Hepatic stellate cell (primary cell): ENCODE measurements around the gene VKORC1.
"Not testable (repeated sequence)": the region's sequence is repeated elsewhere in the genome, so short reads cannot be mapped to it uniquely, and the experiment has no call there.

Experiments used
- DNase-seq: peaks from one replicate; pipeline ENCODE4 v3.0.0; 2011; ENCODE audit warnings: low spot score

VKORC1 gene

DNA sequence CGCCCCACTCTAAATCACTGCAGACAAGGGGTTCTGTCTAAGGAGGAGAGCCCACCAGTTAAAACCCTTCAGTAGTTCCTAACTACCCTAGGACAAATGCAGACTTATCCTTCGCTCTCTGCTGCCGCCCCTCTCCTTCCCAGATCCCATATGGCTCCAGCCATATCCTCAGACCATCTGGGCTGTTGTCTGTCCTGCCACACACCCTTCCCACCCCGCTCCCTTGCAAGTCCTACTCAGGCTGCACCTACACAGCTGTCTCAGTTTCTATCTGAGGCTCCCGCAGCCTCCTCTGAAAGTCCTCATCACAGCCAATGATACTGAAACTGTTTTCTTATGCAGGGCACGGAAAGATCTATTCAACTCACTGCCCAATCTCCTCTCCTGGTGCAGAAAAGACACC, 12.9 kb upstream of the VKORC1 start:
- DNase-seq: no peak

DNA sequence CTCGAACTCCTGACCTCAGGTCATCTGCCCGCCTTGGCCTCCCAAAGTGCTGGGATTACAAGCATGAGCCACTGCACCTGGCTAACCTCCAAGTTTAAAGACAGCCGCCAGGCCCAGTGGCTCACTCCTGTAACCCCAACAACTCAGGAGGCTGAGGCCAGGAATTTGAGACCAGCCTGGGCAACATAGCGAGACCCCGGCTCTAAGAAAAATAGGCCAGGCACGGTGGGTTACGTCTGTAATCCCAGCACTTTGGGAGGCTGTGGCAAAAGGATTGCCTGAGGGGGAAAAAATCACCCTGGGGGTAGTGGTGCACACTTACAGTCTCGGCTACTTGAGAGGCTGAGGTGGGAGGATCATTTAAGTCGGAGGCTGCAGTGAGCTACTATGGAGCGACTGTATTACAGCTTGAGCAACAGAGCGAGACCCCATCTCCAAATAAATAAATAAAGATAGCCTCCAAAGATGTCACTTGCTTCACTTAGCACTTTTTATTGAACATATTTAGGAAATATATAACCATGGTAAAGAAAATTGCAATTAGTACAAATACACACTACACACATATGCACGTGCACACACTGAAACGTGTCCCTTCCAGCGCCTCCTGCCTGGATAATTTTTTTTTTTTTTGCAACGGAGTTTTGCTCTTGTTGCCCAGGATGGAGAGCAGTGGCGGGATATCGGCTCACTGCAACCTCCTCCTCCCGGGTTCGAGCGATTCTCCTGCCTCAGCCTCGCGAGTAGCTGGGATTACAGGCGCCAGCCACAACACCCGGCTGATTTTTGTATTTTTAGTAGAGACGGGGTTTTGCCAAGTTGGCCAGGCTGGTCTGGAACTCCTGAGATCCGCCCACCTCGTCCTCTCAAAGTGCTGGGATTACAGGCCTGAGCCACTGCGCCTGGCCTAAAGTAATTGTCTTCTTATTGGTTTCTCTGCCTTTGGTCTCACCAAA, 12.2 kb upstream of the VKORC1 start:
- no peak for DNase-seq

DNA sequence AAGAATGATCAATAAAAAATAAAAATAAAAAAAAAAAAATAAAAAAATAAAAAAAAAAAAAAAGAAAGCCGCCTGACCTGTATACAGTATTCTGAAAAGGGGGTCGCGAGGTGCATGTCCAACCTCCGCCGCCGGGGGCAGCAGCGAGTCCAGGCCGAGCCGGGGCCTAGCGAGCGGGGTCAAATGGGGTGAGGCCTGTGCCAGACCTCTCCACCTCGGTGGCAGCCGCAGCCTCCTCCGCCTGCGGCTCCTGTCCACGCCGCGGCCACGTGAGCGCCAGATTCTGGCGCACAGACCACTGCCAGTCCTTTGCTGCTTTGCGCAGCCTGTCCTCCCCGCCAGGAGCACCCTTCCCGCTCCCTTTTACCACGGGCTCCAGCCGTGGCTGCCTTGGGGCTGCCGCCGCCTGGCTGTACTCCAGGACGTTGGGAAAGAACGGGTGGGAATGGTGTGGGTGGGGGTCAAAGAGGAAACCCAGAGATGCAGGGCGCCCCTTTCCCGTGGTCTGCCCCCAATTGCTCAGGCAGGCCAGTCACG, 11.1 kb upstream of the VKORC1 start:
- DNase-seq: peak; percentile 74

DNA sequence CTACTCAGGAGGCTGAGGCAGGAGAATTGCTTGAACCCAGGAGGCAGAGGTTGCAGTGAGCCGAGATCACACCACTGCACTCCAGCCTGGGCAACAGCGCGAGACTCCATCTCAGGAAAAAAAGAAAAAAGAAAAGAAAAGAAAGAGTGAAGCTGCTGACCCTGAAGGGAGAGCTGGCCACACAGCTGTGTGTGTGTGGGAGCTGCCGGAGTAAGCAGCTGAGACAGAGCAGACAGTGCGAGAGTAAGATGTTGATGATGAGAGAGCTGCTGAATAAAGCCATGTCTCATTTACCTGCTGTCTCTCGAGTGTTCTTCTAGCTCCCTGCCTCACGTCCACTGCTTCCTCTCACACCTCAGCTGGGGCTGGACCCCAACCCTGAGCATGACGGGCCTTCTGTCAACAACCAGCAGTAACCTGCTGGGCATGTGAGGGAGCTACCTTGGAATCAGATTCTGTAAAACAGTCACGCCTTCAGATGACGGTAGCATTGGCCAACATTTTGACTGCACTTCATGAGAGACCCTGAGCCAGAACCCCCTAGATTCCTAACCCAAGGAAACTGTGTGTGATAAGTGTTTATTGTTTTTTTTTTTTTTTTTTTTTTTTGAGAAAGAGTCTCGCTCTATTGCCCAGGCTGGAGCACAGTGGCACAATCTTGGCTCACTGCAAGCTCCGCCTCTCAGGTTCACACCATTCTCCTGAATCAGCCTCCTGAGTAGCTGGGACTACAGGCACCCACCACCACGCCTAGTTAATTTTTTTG, 6.5 kb upstream of the VKORC1 start:
- not testable (repeated sequence) for DNase-seq

- no peak for DNase-seq
Observed at GRCh38 chr16:31099860-31100638, 5.5 kb upstream of the VKORC1 start.

DNA sequence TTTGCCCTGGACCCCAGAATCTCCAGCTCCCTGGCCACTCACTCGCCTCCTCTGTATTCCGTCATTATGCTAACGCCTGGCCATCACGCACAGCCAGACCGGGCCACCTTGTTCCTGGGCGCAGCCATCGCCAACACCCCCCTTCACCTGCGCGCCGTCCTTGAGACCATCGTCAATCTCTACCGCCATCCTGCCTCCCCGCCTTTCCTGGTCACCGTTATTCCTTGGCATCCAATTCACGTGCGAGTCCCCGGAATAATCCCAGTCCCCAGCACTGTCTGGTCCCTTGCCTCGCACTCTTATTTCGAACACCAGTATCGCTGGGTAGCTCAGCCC, 541 bp downstream of the VKORC1 start:
- no peak for DNase-seq

GRCh38 chr16:31093132-31093703, 1.4 kb downstream of the VKORC1 start:
- DNase-seq: peak; percentile 50

GRCh38 chr16:31092330-31092729, 2.3 kb downstream of the VKORC1 start:
- no peak for DNase-seq

DNA sequence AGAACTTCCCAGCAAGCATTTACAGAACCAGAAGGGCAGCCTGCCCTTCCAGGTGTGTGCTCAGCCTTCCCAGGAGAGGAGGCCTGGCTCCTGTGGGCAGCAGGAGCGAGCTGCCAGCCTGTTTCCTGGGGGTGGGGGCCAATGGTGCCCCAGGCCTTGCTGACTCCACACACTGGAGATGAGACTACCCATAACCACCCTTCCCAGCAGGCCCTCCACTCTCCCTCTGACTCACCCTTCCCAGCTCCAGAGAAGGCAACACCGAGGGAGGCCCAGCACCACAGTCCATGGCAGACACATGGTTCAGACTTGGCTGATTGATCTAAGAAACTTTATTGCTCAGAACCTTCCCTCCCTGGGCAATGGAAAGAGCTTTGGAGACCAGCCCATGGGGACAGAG, 4.1 kb downstream of the VKORC1 start:
- DNase-seq: no peak

DNA sequence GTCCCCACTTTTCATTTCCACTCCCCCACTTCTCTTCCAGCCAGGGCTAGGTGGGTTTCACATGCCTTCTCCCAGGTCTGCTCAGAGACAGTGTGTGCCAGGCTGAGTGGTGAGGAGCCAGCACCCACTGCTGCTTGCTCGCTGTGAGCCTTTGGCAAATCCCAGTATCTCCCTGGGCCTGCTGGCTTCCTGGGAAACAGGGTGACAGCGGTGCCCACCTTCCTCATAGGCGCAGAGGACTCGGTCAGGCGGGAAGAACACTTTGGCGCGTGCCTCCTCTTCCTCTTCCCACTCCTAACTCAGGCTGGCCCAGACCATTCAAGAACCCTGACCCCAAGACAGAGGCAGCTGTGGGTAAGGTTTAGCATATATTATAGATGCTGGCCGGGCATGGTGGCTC, 5.4 kb downstream of the VKORC1 start:
- DNase-seq: no peak

GRCh38 chr16:31088459-31089183, 6.0 kb downstream of the VKORC1 start, which contains the start of gene PRSS53:
Gene PRSS53 (minus strand): TSS chr16:31088943. CDS start chr16:31088809, 134 bp downstream.
- no peak for DNase-seq

GRCh38 chr16:31087971-31088370, 6.6 kb downstream of the VKORC1 start:
- no peak for DNase-seq

- no peak for DNase-seq
Observed at GRCh38 chr16:31087481-31087880, 7.1 kb downstream of the VKORC1 start.

DNA sequence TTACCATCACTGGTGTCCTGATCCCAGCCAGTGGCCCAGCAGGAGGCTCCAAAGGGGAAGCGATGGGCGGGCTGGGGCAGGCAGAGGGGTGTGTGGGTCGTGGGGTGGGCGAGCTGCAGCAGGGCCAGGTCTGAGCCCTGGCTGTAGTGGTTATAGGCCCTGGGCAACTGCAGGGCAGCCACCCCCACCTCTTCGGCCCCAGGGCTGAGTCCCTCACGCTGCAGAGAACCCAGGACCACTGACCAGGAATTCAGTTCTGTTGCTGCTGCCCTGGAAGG, 8.0 kb downstream of the VKORC1 start:
- no peak for DNase-seq

DNA sequence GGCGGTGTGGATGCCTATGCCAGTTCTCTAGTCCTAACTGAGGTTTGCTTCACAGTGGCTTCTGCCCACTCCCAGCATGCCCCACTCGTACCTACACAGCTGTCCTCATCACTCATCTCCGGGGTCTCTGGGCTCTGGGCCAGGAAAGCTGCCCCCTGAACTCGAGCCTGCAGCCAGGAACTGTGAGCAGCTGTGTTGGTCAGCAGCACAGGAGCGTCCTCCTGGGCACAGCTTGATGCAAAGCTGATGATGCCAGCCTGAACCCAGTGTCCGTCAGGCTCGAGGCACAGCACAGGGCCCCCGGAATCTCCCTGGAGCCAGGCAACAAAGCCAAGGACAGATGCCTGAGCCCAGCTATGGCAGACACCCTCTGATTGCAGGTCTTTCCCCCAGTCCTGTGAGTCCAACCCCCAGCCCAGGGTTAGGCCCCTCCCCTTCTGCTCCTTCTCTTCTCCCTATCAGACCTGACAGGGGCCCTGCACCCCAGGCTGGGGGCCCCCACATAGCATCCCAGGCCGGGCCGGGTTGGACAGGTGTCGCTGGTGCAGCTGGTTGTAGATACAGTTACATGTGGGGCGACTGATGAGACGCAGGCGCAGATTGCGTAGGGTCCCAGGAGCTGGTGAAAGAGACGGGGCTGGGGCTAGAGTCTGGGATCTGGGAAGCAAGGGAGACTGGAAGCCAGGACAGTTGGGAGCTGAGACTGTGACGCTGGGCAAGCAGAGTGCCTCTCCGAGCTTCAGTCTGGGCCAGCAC, 8.5 kb downstream of the VKORC1 start:
- no peak for DNase-seq

GRCh38 chr16:31085411-31085810, 9.2 kb downstream of the VKORC1 start:
- no peak for DNase-seq

GRCh38 chr16:31084584-31085302, 9.9 kb downstream of the VKORC1 start:
- DNase-seq: no peak

- DNase-seq: no peak
Observed at GRCh38 chr16:31083981-31084380, 10.6 kb downstream of the VKORC1 start.

DNA sequence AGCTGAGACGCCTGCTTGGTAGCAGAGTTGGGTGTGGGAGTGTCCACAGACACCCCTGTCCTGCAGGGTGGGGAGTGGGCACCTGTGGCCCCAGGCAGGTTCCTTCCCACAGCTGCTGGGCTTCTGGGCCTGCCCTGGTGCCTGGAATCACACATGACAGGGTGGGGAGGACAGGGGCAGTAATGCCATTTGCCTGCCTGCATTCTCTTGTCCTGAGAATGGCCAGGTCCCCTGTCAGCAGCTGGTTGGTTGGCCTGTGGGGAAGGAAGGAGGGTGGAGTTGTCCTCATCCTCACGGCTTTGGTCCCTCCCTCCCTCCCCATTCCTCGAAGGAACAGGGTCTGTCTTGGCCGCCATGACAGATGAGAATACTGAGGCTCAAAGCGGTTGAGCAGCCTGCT, 11.0 kb downstream of the VKORC1 start:
- no peak for DNase-seq

GRCh38 chr16:31083081-31083480, 11.5 kb downstream of the VKORC1 start:
- DNase-seq: no peak
